Gastrocnemius medialis (tissue), 4 donors: ENCODE results near the gene PPIL1.

Source experiments
- POLR2A ChIP-seq, 2 donors: fragments of 450-650 bp; IDR thresholded peaks; one replicate each; pipeline ENCODE4 v1.6.1; 2017; ENCODE audit warnings: antibody characterized with exemption in 2 of 2, mild to moderate bottlenecking in 2 of 2, moderate library complexity in 2 of 2
- TF ChIP-seq, protein P1 (sequence below), 5 experiments: fragments of 450-650 bp in 3 of 5; fragments of 200-600 bp in 2 of 5; sonication (generic) in 2 of 5; IDR thresholded peaks in 4 of 5; conservative IDR thresholded peaks in 1 of 5; 1 replicate in 4 of 5; 2 replicates in 1 of 5; pipeline ENCODE4 v1.5.1; 2016 to 2019; ENCODE audit warnings: antibody characterized with exemption in 5 of 5, mild to moderate bottlenecking in 3 of 5, moderate library complexity in 3 of 5

GRCh38 chr6:36805917-36806316 is 68.7 kb downstream of the PPIL1 start:
- TF ChIP-seq, protein P1, sequence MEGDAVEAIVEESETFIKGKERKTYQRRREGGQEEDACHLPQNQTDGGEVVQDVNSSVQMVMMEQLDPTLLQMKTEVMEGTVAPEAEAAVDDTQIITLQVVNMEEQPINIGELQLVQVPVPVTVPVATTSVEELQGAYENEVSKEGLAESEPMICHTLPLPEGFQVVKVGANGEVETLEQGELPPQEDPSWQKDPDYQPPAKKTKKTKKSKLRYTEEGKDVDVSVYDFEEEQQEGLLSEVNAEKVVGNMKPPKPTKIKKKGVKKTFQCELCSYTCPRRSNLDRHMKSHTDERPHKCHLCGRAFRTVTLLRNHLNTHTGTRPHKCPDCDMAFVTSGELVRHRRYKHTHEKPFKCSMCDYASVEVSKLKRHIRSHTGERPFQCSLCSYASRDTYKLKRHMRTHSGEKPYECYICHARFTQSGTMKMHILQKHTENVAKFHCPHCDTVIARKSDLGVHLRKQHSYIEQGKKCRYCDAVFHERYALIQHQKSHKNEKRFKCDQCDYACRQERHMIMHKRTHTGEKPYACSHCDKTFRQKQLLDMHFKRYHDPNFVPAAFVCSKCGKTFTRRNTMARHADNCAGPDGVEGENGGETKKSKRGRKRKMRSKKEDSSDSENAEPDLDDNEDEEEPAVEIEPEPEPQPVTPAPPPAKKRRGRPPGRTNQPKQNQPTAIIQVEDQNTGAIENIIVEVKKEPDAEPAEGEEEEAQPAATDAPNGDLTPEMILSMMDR (IDR thresholded peaks at IDR 0.05 in 4 of 5, conservative IDR thresholded peaks at IDR 0.05 in 1 of 5) = no peak
- TF ChIP-seq POLR2A (IDR thresholded peaks at IDR 0.05) = no peak
